GM19035 (cell line): Measurements from ENCODE around the gene NSG2.
"Not testable (repeated sequence)": the region's sequence is repeated elsewhere in the genome, so short reads cannot be mapped to it uniquely, and the experiment has no call there.

Experiments
- ATAC-seq: cut with Tn5 transposase; IDR thresholded peaks from one replicate; pipeline ENCODE4 v1.9.1; 2021; ENCODE audit not compliant: unreplicated experiment

The NSG2 gene

DNA sequence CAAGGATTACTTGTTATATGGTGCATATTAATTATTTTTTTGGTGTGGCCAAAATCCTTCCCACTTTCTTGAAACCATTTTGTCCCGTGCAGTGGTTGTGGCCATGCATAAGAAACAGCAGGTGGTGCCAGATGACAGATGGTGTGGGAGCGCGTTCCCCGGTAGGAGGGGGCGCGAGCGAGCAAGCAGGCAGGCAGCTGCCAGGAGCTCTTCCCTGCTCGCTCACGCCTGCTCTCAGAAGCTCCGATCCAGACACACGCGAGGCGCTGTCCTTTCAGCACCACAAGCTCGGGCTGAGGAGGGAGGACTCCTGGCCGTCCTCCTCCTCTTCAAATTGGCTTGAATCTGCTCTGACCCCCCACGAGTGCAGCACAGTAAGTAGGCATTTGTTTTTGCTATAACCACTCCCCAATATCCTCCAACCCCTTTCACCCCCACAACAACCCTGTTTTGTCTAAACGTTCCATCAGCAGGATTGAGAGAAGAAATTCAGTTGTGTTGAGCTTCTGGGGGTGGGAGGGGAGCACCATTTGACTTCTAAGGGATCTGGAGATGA, at the start of gene NSG2:
TSS of gene NSG2 (plus strand) at position 237 of the 556 bp plus-strand sequence. CDS start 1,050 bp downstream, outside the sequence.
- peak; percentile 70 for ATAC-seq

GRCh38 chr5:173997331-173997730, 48.2 kb upstream of the NSG2 start:
- no peak for ATAC-seq

DNA sequence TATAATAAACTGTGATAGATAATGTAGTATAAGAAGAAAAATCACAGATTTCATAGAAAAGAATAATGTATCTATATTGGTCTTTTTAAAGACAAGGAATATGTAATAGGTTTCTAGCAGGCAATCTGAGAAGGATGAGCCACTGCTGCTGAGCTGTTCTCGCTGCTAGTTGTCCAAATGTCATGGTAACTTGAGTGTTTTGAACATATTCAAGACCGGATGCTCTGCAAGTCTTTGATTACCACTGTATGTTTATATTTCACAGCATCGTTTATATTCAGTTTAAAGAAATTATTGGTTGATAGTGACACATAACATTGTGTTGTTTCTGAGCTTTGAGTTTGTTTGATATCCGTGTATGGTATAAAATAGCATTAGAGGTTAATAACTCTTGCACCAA, 47.0 kb upstream of the NSG2 start:
- ATAC-seq: no peak

DNA sequence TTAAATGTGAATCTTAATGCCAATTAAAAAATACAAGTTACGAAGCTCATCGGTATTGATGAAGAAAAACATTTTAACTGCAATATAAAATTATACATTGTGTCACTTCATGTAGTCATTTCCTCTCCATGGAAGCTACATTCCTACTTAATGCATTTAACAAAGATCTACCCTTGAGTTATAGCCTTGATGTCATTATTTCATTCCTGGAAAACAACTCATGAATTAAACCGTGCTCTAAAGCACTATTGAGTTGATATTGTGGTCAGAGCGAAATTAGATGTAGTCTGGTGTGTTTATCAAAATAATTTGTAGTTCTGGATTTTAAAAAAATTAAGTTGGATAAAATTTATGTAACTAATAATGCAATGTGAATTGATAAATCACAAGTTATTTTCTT, 45.4 kb upstream of the NSG2 start:
- ATAC-seq: no peak

DNA sequence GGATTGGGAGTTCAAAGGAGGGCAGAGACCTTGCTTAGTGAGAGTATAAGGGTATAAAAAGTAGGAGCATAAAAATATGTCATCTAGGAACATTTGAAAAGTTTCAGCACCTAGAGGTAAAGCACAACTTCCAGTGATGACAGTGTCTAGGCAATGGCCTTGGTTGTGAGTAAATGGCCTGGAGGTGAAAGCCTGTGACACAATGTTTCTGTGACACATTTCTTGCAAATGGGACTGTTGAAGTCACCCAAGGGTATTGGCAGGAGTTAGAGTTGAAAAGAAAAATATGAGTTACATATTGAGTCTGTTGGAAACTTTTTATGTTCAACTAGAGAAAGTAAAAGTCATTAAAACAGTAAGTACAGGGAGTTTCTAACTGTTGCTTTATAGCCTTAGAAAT, 41.7 kb upstream of the NSG2 start:
- no peak for ATAC-seq

GRCh38 chr5:174008922-174009321, 36.6 kb upstream of the NSG2 start:
- ATAC-seq: no peak

DNA sequence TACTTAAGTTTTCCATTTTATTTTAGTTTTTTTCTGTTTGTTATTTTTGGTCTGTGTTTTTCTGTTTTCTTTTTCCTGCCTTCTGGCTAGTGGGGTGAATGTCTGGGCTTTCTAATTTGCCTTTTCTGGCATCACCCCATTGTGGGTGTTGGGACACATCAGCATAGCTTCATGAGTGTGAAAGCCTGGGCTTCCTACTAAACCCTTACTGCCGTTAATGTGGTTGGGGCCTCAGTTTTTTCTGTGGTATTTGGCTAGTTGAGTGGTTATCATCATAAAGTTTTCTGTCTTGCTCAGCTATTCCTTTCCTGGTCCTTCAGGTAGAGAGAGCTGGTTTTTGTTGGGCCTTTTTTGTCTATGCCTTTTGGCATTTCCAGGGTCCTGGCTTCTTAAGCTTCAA, 35.1 kb upstream of the NSG2 start:
- no peak for ATAC-seq

DNA sequence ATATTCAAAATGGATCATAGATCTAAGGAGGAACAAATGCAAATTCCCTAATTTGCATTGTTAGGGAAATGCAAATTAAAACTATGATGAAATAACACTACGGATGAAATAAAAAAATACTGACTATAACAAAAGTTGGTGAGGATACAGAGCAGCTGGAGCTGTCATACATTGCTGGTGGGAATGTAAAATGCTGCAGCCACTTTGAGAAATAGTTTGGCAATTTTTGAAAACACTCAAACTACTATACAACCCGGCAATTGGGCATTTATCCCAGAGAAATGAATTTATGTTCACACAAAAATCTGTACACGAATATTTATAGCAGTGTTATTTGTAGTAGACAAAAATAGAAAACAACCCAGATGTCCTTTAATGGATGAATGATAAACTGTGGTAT, 34.1 kb upstream of the NSG2 start:
- ATAC-seq: no peak

DNA sequence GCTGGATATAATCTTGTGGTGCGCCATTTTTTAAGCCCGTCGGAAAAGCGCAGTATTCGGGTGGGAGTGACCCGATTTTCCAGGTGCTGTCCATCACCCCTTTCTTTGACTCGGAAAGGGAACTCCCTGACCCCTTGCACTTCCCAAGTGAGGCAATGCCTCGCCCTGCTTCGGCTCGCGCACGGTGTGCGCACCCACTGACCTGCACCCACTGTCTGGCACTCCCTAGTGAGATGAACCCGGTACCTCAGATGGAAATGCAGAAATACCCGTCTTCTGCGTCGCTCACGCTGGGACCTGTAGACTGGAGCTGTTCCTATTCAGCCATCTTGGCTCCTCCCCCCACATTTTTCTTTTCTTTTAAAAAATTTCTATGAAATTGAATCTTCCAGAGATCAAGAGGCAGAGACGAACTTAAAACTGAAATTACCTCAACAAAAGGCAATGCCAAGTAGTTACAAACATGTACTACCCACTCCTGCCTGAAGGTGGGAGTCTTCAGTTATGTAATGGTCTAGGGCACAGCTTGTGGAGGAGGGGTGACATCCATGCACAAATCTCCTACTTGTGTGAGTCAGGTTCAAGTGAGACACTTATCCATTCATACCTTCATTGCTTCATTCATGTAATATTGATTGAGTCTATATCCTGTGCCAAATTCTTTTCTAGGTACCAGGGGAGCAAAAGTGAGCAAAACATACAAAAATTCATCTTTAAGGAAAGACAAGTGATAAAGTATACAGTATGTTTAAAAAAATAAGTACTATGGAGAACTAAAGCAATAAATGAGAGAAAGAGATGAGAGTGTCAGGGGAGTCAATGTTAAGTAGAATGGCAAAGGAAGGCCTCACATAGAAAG, 25.2 kb upstream of the NSG2 start:
- not testable (repeated sequence) for ATAC-seq

DNA sequence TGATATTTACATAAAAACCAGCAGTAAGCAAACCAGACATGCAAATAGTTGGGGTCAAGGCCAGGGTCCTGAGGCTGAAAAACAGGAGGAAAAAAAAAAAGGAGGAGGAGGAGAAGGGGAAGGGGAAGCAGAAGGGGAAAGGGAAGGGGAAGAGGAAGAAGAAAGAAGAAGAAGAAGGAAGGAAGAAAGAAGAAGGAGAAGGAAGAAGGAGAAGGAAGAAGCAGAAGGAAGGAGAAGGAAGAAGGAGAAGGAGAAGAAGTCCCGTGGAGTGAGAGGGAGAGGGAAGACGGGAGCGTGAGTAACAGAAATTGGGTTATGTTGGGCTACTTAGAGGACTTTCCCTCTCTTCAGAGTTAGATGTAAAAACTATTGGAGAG, 24.6 kb upstream of the NSG2 start:
- no peak for ATAC-seq

DNA sequence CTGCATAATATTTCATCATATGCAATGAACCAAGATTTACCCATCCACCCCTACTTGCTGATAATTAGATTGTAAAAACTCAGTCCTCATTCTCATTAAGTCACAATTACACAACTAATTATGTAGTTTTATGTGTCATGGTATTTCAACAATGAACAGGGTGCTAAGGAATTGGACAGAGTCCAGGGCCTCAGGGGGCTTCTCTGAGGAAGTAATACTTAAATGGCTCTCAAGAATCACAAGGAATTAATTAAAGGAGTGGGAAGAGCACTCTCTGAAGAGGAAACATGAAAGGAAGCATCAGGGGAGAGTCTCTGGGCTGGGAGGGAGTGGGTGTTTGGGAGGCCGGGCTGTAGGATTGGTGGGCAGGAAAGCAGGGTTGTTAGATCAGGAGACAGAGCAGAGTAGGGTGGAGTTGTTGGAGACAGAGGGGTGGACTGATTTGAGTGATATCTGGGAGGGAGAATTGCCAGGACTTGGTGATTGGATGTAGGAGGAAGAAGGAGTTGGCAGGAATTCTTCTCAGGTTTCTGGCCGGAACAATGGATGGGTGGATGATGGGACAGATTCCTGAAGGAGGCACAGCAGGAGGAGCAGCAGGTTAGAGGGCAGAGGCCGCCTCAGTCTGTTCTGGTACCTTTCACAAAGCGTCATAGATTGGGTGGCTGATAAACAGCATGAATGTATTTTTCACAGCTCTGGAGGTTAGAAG, 23.0 kb upstream of the NSG2 start:
- ATAC-seq: no peak

DNA sequence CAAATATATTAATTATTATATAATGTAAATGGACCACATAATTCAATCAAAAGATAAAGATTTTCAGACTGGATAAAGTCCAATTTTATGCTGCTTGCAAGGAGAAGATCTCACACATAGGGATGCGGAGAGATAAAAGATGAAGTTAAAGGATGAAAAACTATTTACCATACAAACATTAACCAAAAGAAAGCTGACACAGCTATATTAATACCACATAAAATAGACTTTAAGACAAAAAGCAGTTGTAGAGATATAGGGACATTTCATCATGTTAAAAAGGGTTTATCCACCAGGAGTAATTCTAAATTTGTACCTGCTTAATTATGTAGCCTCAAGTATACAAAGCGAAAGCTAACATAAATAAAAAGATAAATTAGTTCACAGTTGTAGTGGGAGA, 15.2 kb upstream of the NSG2 start:
- ATAC-seq: no peak

DNA sequence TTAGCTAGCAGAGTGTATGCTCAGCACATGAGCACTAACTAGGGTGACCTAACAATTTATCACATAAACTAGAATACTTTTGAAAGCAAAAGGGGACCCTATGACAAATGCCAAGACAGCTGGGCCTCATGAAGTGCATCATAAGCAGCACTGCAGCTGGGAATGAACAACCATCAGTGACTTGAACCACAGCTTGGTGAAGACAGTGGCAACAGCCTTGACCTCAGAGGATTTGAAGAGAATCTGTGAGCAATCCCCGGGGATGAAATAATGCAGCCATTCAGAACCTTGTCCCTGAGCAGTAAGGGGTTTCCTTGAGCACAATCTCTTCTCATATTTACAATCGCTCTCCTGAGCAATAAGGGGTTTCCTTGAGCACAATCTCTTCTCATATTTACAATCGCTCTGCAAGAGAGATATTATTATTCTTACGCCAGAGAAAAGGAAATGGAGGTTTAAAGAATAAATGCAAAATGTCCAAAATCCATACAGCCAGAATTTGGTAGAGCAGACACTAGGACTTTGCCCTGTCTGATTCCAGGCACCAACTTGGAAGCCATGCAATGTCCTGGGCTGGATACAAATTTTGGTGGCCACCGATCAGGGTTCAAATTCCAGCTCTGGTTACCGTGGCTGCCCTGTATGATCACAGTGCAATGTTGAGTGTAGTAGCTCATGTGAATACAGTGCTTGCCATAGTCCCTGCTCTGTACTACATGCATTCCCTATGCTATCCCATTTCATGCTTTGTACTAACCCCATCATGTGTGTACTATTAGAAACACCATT, 846 bp upstream of the NSG2 start:
- ATAC-seq: no peak

GRCh38 chr5:174046558-174046957, 1.1 kb downstream of the NSG2 start:
- ATAC-seq: no peak

- ATAC-seq: no peak
Observed at GRCh38 chr5:174047472-174048099, 2.1 kb downstream of the NSG2 start.

GRCh38 chr5:174052636-174053035, 7.1 kb downstream of the NSG2 start:
- ATAC-seq: no peak

GRCh38 chr5:174053905-174054304, 8.4 kb downstream of the NSG2 start:
- ATAC-seq: no peak

DNA sequence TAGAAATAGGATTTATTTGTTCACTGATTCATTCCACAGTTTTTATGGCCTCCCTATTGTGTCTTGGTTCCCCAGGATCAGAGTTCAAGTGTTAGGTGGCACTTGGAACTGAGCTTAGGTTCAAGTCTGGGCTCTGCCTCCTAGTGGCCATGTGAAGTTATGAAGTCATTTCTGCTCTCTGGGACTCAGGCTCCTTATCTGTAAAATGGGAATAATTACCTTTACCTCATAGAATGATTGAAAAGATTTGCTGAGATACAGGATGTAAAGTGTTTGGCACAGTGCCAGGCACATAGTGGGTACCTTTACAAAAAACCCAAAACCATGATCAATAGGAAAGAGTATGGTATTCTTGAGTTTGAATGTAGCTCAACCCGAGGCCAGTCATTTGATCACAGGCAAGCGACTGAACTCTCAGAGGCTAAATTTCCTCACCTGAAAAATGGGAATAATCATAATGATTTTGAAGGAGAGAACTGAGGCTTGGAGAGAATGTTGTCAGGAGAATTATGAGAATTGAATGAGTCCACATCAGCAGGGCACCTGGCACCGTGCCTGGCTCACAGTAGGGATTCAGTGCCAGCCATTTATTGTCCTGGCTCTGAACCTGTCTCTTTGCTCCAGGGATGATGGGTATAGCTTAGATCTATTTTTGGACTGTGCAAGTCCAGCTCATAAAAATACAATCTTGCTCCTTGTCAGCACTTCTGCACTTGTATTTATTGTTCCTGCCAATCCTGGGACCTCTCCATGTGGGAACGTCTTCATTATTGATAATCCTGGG, 10.8 kb downstream of the NSG2 start:
- ATAC-seq: no peak

GRCh38 chr5:174057206-174057605, 11.7 kb downstream of the NSG2 start:
- ATAC-seq: no peak
